GM21529 (cell line): ENCODE measurements around the gene SREBF2.

Experiments
- ATAC-seq: cut with Tn5 transposase; IDR thresholded peaks from one replicate; pipeline ENCODE4 v1.9.1; 2021; ENCODE audit not compliant: unreplicated experiment

Gene SREBF2

DNA sequence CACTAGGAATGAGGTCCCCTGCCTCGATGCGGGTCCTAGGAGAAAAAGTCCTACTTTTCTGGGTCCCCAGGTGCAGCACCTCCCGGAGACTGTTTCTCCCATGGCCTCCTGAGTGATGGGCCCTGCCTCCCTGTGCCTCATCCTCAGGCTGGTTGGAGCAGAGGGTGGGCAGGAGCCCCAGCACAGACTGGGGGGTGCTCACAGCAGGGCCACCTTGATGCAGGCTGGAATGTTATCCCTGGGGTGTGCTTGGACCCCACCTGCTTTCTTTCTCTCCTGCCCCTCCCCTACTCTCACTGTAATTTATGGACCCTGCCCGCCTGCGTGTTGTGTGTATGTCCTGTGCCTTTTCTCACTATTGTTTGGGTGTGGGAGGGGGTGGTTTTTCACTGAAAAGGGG, 73.9 kb downstream of the SREBF2 start:
- no peak for ATAC-seq

DNA sequence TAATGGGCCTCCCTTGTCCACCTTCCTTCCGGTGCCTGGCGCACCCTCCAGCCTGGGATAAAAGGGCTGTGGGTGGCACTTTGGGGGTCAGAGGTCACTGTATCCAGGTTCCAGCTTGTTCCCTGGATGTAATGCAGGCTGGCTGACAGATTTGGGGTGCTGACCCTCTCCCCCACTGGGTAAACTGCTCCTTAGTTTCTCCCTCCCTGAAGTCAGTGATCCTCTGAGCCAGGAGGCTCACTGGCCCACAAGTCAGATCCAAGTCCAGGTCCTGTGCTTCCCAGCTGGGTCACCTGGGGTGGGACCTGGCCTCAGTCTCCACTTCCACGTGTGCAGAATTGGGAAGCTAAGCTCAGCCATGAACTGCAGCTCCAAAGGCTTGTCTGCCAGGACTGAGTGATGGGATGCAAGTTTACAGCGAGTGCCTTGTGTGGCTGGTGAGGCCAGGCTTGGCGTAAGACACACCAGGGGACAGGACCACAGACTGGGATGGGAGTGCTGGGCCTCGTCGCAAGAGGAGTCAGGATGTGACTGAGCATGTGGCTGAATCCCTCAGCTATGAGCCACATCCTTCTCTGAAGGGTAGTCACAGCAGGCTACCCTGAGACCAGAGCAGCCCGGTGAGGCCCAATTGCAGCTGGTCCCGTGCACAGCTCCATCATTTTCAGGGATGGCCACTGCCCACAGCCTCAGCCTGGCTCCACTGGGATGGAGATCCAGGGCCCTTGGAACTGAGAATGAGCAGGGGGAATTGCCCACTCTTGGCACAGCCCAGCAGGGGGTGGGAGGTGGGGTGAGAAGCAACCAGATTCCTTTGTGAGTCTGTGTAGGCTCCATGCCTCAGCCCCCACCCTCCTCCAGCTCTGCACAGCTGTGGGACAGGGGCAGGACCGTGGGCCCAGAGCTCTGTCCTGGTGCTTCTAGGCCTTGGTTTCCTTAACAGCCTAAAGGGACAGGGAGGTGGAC, 74.8 kb downstream of the SREBF2 start:
- no peak for ATAC-seq

DNA sequence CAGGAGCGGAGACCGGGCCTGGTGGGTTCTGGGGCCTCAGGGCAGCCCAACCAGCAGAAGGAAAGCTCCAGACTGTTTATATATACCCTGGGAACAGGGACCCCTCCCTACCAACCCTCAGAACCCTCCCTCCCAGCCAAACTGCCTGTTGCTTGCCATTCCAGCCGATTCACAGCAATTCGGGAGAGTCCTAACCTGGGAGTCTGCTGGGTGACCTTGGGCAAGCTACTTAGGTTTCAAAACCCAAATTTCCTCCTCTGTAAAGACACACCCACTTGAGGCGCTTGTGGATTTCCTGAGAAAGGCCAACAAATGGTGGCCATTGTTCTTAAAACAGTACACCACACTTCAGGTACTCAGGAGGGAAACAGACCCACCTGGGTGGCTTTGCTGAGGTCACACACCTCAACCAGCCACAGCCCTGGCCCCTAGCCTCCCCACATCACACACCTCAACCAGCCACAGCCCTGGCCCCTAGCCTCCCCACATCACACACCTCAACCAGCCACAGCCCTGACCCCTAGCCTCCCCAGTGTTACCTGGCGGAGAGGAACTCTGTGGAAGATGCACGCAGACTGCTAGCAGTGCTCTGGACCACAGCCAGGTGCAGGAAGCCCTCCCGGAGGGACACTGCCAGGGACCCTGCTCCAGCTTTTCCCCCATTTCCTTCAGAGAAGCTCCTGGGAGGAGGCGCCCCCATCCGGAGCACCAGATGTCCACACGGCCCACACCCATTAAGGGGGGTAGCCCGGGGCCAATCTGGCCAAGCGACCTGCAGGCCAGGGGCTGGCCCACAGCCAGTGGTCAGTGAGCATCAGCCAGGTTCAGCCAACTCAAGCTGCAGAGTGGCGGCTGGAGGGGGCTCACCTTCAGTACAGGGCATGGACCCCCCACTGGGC, 75.8 kb downstream of the SREBF2 start:
- ATAC-seq: no peak

DNA sequence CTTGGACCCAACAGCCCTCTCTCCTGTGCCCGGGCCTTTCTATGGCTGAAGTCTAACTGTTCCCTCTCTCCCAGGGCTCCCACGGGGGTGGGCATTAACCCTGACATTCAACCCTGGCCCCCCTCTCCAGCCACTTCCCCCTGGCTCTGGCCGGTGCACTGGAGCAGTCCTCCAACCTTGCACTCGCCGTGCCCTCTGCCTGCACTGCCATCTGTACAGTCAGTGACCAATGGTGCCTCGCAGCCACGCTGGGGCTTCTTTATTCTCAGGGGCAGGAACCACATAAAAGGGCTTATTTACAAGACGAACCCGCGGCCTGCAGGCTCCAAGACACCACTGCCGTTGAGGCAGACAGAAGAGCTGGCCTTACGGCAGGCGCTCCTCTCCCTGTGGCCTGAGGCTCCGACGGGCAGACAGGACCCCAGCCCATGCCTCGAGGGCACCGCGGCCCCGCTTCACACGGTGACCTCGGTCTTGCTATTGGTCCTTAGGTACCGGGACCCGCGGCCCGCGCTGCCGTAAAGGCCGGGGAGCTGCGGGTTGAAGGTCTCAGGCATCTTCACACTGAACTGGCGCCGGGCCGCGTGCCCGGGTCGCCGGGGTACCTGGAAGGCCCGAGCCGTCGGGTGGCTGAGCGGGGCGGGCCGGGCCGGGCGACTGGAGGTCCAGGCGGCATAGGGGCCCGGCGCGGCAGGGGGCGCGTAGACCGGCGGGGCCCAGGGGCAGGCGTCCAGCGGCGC, 76.6 kb downstream of the SREBF2 start:
- no peak for ATAC-seq

DNA sequence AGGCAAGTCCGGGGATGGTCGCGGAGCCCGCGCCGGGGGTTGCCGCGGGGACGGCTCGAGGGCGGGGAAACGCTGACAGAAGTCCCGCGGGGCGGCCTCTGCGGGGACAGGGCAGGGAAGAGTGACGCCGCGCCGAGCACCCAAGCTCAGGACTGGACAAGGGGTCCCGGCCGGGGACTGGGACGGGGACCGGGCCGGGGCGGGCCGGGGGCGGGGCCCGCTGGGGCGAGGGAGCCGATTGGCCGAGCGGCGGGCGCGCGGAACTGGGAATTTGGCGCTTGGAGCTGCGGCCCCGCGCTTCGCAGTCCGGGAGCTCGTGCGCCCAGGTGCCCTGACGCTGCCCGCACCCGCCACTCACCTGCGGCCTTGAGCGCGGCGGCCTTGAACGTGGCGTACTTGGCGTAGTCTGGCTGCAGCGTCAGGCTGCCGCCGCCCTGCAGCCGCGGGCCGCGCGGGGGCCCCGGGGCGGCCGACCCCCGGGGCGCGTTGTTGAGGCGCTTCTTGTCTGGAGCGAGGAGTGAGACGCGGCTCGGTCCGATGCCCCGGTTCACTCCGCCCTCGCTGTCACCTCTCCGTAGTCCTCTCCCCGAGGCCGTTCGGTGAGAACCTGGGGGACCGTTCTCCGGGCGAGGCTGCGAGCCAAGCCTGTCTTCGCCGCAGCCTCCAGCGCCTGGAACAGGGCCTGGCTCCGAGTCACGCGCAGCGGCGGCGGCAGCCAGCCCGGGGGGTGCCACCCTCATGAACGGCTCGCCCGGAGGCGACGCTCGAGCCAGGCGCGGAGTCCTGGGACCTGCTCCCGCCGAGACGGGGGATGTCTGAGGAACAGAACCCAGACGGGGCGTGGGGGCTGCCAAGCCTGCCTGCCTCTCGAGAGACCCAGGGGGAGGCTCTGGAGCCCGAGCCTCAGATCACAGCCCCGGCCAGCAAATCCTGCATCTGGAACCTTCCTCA, 77.4 kb downstream of the SREBF2 start:
- no peak for ATAC-seq

DNA sequence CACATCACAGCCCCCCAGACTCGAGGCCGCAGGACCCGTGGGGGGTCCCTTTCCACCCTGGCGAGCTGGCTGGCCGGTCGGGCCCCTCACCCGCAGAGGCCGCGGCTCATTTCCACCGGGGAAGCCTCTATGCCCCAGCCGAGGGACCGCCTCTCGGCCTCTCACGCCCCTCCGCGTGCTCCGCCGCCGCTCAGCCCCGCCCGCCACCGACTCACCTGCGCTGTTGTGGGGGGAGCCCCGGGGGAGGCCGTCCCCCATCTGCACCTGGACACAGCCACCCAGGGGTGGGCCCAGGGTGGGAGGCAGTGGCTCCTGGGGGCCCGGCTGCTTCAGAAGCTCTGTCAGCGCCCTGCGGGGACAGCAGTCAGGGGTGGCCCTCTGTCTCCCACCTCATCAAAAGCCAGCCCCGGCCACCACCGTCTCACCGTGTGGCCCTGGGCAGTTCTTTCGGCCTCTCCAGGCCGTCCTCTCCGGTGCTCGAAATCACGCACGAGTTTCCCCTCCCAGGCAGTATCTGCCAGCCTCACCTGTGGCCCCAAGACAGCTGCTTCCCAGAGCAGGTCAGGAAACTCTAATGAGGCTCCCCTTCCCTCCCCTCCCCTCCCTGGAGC, 78.2 kb downstream of the SREBF2 start:
- no peak for ATAC-seq

DNA sequence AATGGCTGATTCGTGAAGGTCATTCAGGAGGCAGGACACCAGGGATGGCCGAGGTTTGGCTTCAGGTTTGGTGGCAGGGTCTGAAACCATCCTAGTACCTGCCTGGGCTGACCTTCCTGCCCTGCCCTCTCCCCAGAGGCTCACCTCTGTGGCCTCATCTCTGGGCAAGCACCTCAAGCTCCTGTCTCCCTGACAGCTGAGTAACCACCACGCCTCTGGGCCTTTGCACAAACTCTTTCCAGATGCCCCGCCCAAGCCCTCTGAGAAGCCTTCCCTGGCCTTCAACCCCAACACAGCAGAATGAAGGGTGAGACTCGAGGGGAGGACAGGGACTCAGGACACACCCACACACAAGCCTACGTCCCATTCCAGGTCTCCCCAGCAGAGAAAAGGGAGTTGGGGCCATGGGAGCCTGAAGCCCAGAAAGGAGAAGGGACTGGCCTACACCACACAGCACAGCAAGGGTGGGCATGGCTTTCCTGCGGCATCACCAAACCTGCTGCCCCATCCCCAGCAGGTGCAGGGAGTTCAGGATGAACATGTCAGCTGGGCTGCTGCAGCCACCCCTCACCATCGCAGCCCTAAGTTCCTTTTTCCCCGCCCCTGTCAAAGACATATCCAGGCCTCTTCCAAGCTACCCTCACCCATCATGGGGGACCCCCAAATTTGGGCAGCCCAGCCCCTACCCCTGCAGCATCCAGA, 79.6 kb downstream of the SREBF2 start:
- no peak for ATAC-seq

DNA sequence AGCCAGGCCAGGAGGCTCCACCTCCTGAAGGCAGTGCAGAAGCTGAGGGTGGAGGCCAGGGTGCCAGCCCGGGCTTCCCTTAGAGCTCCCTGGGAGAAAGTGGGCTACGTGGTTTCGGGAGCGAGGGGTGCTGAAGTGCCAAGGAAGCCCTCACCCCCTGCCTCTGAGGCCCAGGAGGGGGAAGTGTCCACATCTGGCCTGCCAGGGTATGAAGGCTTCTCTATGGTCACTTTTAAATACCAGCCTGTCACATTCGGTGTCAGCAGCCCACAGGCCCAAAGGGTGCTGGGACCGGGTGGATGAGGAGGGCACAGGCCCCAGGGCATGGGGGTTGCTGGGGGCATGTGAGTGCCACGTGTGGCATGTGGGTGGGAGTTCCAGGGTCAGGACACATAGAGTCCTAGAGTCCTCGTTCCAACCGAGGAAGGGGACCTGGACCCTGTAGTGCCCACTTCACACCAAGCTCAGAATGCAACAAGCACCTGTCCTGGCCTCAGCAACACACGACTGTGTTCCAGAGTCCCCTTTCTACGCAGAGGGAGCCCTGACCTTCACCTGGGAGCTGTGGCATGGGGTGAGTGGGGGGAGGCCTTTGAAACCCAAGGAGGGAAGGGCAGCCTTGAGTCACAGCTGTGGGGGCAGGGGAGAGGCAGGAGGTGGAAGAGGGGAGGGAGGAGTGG, 80.3 kb downstream of the SREBF2 start:
- no peak for ATAC-seq

DNA sequence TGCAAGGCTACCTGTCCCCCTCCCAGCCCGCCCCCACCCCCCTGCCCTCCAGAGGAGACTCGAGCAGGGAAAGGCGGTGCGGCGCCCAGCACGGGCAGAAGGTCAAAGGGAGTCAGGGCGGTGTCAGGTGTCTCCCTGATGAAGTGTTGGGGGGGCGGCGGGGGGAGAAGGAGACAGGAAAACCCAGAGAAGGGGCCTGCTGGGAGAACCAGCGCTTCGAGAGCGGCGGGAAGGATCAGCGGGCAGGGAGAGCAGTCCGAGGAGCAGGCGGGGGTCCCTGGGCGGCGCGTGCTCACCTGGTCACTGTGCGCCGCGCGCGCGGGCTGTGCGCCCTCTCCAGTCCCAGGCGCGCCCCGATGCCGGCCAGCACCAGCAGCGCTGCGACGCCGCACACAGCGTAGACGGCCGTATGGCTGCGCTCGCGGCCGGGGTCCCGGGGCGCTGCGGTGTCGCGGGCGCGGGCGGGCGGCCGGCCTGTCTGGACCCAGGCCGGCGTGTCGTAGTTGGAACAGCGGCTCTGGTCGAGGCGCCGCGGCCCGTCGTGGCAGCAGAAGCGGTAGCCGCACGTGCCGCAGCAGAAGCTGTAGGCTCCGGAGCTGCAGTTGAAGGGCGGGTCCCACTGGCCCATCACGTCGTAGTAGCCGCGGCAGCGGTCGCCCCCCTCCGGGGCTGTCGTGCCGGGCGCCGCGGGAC, 81.1 kb downstream of the SREBF2 start:
- ATAC-seq: no peak

DNA sequence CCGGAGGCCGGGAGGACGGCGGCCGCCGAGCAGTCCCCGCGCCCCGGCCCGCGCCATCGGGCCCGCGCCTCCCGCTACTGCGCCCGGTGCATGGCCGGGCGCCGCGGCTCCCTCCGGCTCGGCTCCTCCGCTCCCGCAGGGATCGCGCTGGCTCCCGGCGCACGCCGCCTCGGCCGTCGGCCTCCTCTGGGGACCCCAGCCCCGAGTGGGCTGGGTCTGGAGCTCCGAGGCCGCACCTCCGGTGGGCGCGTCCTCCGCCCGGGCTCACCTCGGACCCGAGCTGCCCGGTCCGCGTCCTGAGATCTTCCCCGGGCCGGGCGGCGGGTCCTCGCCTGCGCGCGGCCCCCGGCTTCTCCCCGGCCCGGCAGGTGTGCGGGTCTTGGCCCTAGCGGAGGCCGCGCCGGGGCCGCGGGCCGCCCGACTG, 81.7 kb downstream of the SREBF2 start:
- ATAC-seq: no peak

DNA sequence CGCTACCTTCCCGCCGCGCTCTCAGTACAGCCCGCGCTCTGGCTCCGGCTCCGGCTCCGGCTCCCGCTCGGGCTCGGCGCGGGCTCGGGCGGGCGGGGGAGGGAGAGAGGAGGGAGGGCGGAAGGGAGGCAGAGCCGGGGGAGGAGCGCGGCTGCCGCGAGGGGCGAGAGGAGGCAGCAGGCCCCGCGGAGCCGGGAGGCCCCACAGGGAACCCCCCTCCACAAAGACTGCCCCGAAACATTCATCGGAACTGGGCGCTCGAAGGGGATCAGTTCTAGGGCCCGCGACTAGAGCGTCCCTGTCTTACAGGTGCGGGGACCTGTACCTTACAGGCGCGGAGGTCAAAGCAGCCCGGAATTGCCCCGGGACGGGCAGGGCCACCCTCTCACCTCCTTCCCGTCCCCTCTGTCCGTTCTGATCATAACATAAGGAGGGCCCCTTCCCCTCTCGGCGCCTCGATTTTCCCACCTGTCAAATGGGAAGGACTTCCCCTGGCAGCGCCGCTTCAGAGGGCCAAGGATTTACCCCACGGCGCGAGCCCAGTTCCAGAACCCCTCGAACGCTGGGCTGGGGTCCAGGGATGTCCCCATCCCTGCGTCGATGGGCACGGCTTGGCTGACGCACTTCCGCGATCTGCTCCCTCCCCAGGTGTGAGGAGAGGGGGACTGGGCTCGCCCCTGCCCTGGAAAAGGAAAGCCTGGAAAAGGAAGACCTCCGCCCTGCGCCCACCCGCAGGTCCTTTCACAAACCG, 82.3 kb downstream of the SREBF2 start, which contains the start of gene SHISA8:
TSS of gene SHISA8 (minus strand) at position 40 of the 751 bp plus-strand sequence. CDS start 407 bp downstream, outside the sequence.
- ATAC-seq: no peak

DNA sequence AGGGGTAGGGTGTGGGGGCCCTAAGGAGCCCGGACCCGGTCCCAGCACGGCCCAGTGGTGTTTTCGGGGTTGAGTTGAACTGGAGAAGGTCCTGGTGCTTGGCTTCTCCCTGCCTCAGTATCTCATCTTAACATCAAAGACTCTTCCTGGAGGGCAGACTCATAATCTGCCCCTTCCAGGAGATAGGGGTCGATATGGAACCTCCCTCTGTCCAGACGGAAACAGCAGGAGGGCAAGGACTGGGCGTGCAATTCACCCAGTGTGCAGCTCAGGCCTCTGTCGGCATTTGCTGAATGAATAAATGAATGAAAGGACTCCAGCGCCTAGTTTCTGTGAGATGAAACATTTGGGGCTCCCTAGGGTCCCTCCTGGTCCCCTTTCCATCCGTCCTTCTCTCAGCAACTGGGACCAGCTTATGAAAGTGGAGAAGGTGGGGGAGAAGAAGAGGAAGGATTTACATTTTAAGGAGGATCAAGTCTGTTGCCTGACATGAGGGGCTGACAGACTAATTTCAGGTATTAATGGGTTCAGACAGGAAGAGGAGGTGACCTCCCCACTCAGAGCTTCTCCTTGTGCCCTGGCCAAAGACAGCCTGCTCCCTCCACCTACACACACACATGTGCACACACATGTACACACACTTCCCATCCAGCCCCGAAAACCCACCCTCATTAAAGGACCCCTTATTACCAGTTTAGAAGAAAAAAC, 83.0 kb downstream of the SREBF2 start:
- no peak for ATAC-seq

DNA sequence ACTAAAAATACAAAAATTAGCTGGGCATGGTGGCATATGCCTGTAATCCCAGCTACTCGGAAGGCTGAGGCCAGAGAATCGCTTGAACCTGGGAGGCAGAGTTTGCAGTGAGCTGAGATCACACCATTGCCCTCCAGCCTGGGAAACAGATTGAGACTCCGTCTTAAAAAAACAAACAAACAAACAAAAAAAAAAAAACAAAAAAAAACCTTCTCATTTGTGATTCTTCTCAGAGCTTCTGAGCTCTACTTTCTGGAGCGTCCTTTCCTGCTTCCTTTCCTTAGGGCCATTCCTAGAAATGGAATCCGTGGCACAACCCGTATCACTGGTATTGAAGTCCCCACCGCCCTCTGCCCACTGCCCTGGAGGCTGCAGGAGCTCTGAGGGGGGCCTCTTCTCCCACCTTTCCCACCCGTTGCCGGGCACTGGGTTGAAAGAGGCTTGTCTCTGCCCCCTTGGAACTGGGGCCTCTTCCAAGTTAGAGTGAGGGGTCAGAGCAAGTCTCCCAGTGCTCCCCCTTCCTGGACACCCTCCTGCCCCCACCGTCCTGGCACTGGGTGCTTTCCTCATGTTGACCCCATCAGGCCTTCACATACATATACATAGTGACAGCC, 83.9 kb downstream of the SREBF2 start:
- no peak for ATAC-seq

DNA sequence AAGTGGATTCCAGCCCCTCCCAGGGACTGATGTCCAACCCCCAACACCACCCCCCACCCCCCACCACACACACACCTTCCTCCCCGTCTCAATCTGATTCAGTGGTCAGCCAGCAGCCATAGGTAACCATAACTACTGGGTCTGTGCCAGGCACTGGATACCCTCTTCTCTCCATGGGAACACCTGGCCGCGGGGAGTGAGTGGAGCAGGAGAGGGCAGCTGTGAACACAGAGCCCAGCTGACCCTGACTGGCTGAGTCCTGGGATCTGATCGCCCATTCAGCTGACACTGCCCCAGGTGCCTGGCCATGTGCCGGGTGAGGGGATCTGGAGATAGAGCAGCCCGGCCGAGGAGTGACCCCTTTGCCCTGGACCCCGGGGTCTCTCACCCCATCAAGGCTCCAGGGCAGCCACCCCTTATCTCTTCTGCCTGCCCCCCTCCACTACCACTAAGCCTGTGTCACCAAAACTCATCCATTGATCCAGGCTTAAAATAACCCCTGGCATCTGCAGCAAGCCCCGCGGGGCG, 84.5 kb downstream of the SREBF2 start:
- ATAC-seq: no peak

DNA sequence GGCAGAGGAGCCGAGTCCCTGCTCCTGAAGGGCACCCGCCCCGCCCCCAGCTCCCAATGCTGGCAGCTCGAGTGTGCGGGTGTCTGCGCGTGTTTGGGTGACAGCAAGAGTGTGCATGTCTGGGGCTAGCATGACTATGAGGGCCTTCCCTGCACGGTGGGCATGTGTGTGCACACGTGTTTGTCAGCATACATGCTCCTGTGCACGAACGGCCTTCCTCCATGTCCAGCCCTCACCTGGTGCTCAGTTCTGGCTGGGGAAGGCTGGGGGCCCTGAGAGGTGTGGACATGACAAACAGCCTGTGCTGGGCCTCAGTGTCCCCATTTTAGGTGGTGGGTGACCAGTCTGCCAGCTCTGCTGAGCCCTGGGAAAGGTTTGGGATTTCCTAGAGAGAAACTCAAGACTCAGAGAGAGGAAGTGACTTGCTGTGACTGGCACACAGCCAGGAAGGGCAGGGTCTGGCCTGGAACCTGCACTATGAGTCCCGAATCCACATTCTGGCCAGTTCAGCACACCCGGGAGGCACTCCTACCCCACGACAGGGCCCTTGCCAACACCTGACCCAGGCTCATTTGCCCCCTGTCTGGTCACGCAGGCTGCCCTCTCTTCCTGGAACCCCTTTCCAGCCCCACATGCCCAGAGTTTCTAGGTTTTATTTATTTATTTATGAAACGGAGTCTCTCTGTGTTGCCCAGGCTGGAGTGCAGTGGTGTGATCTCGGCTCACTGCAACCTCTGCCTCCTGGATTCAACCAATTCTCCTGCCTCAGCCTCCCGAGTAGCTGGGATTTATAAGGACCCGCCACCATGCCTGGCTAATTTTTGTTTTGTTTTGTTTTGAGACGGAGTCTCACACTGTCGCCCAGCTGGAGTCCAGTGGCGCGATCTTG, 85.2 kb downstream of the SREBF2 start:
- no peak for ATAC-seq
